Measurements from ENCODE around the gene VAC14.

GRCh38 chr16:70698901-70699300, 102.1 kb downstream of the VAC14 start:
- TF ChIP-seq CTCF (conservative IDR thresholded peaks at IDR 0.05; ENCODE audit: low read length) (no peak), EZH2phosphoT487 (IDR thresholded peaks at IDR 0.05; ENCODE audit: borderline replicate concordance) (no peak)
